ENCODE measurements around the gene RHOA.
"Not testable (repeated sequence)": the region's sequence is repeated elsewhere in the genome, so short reads cannot be mapped to it uniquely, and the experiment has no call there.

The RHOA gene

GRCh38 chr3:49412632-49413337, 1.0 kb upstream of the RHOA start:
- DNase-seq (ENCODE audit: low read depth in 2 of 3, low spot score in 1 of 3), result no peak

GRCh38 chr3:49411535-49411967, 225 bp downstream of the RHOA start:
- peak; percentile 18 to 42 (median 27) for DNase-seq (ENCODE audit: low read depth in 2 of 3, low spot score in 1 of 3)

GRCh38 chr3:49410846-49411534, 786 bp downstream of the RHOA start:
- no peak for DNase-seq (ENCODE audit: low read depth in 2 of 3, low spot score in 1 of 3)

GRCh38 chr3:49410066-49410845, 1.5 kb downstream of the RHOA start:
- DNase-seq (ENCODE audit: low read depth in 2 of 3, low spot score in 1 of 3), result no peak

GRCh38 chr3:49406571-49407565, 4.9 kb downstream of the RHOA start:
- DNase-seq (ENCODE audit: low read depth in 2 of 3, low spot score in 1 of 3), result no peak

GRCh38 chr3:49405570-49405969, 6.2 kb downstream of the RHOA start:
- DNase-seq (ENCODE audit: low read depth in 2 of 3, low spot score in 1 of 3), result not testable (repeated sequence)

- no peak for DNase-seq (ENCODE audit: low read depth in 2 of 3, low spot score in 1 of 3)
Observed at GRCh38 chr3:49403891-49404290, 7.9 kb downstream of the RHOA start.

- no peak for DNase-seq (ENCODE audit: low read depth in 2 of 3, low spot score in 1 of 3)
Observed at GRCh38 chr3:49401766-49402165, 10.0 kb downstream of the RHOA start.

GRCh38 chr3:49399461-49399860, 12.3 kb downstream of the RHOA start:
- DNase-seq (ENCODE audit: low read depth in 2 of 3, low spot score in 1 of 3), result no peak

- DNase-seq (ENCODE audit: low read depth in 2 of 3, low spot score in 1 of 3), result no peak
Observed at GRCh38 chr3:49397470-49397869, 14.3 kb downstream of the RHOA start.

GRCh38 chr3:49391310-49391709, 20.5 kb downstream of the RHOA start:
- DNase-seq (ENCODE audit: low read depth in 2 of 3, low spot score in 1 of 3), result not testable (repeated sequence)

- DNase-seq (ENCODE audit: low read depth in 2 of 3, low spot score in 1 of 3), result no peak
Observed at GRCh38 chr3:49389297-49389696, 22.5 kb downstream of the RHOA start.

- DNase-seq (ENCODE audit: low read depth in 2 of 3, low spot score in 1 of 3), result no peak
Observed at GRCh38 chr3:49388289-49388820, 23.4 kb downstream of the RHOA start.

GRCh38 chr3:49387721-49388120, 24.1 kb downstream of the RHOA start:
- no peak for DNase-seq (ENCODE audit: low read depth in 2 of 3, low spot score in 1 of 3)

- DNase-seq (ENCODE audit: low read depth in 2 of 3, low spot score in 1 of 3), result no peak
Observed at GRCh38 chr3:49386056-49386756, 25.6 kb downstream of the RHOA start.

GRCh38 chr3:49385617-49386016, 26.2 kb downstream of the RHOA start:
- no peak for DNase-seq (ENCODE audit: low read depth in 2 of 3, low spot score in 1 of 3)

GRCh38 chr3:49383387-49383786, 28.4 kb downstream of the RHOA start:
- no peak for DNase-seq (ENCODE audit: low read depth in 2 of 3, low spot score in 1 of 3)

GRCh38 chr3:49378249-49378895, 33.4 kb downstream of the RHOA start:
- no peak for DNase-seq (ENCODE audit: low read depth in 2 of 3, low spot score in 1 of 3)

- peak; percentile 13 to 52 (median 36) for DNase-seq (ENCODE audit: low read depth in 2 of 3, low spot score in 1 of 3)
Observed at GRCh38 chr3:49377483-49377882, 34.3 kb downstream of the RHOA start.

Measured in stimulated activated CD4-positive, alpha-beta T cell treated with anti-CD3 and anti-CD28 coated beads, Interleukin-12 subunit alpha, Interleukin-12 subunit beta, amount 100 ng/mL, for 48 hours (primary cell).